ENCODE measurements around the gene CAPS.

DNA sequence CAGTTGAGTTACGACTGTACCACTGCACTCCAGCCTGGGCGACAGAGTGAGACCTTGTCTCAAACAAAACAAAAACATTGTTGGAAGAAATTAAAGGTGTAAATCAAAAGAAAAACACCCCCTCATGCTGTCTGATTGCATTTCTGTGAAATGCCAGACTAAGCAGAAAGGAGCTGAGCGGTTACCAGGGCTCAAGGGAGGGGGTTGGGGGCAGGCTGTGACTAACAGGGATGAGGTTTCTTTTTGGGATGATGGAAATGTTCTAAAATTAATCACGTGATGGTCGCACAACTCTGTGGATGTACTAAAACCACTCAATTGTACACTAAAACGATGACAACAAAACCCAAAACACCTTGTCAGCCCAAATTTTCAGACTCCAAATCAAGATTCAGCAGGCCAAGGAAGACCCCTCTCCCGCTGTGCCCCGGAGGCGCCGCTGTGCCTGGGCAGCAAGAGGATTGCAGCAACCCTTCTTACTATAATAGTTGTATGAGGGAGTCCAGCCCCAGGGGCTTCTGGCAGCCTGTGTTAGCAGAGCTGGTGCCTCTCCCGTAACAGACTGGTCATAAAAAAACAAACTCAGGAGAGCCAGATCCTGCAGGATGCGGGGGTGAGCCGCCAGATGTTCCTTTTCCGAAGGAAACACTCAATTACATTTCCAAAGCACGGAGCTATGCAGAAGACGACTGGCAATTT lies 20.9 kb downstream of the CAPS start:
- TF ChIP-seq, protein P1, sequence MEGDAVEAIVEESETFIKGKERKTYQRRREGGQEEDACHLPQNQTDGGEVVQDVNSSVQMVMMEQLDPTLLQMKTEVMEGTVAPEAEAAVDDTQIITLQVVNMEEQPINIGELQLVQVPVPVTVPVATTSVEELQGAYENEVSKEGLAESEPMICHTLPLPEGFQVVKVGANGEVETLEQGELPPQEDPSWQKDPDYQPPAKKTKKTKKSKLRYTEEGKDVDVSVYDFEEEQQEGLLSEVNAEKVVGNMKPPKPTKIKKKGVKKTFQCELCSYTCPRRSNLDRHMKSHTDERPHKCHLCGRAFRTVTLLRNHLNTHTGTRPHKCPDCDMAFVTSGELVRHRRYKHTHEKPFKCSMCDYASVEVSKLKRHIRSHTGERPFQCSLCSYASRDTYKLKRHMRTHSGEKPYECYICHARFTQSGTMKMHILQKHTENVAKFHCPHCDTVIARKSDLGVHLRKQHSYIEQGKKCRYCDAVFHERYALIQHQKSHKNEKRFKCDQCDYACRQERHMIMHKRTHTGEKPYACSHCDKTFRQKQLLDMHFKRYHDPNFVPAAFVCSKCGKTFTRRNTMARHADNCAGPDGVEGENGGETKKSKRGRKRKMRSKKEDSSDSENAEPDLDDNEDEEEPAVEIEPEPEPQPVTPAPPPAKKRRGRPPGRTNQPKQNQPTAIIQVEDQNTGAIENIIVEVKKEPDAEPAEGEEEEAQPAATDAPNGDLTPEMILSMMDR (IDR thresholded peaks at IDR 0.05) = no peak
- TF ChIP-seq POLR2A (IDR thresholded peaks at IDR 0.05) = no peak
- TF ChIP-seq EP300 (IDR thresholded peaks at IDR 0.05) = peak in 1 of 2 donors; percentile 6

Measured in tibial nerve (tissue), 4 donors.